HuH-7 (cell line): ENCODE results near the gene GMCL1.
"Not testable (repeated sequence)": the region's sequence is repeated elsewhere in the genome, so short reads cannot be mapped to it uniquely, and the experiment has no call there.

ENCODE experiments used
- DNase-seq: peaks from one replicate; pipeline ENCODE4 v3.0.0; 2011; ENCODE audit warnings: low spot score

Gene GMCL1

DNA sequence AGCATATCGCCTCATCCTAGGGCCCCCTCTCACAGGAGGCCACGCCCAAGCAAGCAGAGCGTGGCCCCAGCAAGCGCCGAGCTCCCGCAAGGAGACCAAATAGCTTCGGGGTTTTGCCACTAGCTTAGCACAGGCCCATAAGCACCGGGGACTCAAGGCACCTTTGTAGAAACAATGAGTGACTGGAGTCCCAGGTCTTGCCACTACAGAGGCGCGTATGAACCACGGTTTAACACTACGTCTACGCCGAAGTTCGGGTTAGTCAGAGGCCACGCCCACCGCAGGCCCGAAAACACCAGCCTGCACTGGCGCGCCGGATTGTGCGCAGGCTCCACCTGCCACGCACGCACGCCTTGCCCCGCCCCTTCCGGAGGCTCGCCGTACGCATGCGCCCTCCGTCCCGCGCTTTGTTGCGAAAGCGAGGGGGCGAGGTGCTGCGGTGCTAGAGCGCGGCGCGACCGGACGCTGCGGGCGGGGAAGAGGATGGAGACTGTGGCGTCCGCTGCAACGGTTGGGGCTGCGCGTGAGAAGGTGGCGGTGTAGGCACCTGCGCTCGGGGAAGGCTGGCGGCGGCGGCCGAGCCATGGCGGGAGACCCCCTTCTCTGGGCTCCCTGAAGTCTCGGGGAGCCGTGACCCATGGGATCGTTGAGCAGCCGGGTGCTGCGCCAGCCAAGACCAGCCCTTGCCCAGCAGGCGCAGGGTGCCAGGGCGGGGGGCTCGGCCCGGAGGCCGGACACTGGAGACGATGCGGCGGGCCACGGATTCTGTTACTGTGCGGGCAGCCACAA, at the start of gene GMCL1:
GMCL1 (plus strand) TSS at position 405 of the 789 bp plus-strand sequence; CDS start at position 638, 233 bp downstream.
- peak; percentile 85 for DNase-seq

- no peak for DNase-seq
These were observed 48.5 kb upstream of the GMCL1 start for GRCh38 chr2:69780921-69781320.

DNA sequence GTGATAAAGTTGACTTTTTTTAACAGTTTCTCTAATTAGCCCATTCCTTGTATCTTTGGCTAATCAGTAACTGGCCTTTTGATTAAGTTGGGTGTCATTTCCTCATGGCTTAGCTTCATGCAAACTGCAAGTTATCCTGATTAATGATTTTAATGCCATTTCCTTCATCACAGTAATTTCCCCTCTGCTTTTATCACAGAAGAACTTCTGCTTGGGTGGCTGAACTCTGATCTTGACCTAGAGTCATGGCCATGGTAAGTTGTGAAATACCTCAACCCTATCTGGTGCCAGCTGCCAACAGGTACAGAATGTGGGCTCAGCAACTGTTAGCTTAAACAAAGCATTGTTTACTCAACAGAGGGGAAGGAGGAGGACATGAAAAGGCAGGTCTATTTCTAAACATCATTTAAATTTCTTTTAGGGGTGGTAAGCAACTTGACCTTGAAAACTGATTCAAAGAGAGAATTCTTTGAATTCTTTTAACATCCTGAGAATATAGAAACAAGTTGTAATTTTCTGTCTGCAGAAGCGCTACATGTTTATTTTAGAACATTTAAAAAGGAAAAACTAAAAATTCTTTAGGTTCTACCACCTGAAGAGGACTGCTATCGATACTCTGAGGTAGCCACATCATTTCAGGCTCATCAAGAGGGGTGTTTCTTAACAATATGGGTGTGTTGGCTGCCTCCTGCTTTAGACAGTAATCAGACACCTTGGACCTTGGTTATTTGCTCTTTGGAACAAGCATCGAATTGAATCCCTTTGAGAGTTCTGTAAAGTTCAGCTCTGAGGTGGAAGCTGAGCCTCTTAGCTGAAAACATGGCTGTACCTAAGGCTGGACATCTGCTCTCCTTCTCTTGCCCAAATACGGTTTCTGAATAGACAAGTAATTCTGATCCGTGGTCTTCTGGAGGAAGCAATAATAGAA, 47.9 kb upstream of the GMCL1 start:
- DNase-seq = peak; percentile 47

GRCh38 chr2:69784228-69784627, 45.2 kb upstream of the GMCL1 start:
- DNase-seq = no peak

- no peak for DNase-seq
These were observed 44.1 kb upstream of the GMCL1 start for GRCh38 chr2:69785358-69785757.

DNA sequence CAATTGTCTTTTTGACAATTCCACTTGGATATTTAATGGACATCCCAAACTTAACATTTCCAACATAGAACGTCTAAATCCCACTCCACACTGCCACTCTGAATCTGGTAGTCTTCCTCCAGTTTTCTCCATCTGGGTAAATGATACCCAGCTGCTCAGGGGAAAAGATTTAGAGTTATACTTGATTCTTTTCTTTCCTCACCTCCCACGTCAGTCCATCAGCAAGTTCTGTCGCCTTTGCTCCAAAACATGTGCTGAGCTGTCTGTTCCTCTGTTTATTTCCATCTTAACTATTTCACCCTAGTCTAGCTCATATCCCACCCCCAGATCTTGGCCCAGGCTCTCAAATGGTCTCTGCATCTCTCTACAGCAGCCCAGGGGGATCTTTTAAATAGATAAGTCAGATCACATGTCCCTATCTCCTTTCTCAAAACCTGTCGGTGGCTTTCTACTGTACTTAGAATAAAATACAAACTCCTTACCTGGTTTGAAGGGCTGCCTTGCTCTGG, 43.4 kb upstream of the GMCL1 start:
- no peak for DNase-seq

GRCh38 chr2:69789175-69789721, 40.2 kb upstream of the GMCL1 start:
- DNase-seq = peak; percentile 26

- DNase-seq = no peak
These were observed 39.5 kb upstream of the GMCL1 start for GRCh38 chr2:69789772-69790600.

- DNase-seq = no peak
These were observed 38.9 kb upstream of the GMCL1 start for GRCh38 chr2:69790601-69790959.

GRCh38 chr2:69791045-69791444, 38.4 kb upstream of the GMCL1 start:
- no peak for DNase-seq

- DNase-seq = no peak
These were observed 33.3 kb upstream of the GMCL1 start for GRCh38 chr2:69796174-69796573.

DNA sequence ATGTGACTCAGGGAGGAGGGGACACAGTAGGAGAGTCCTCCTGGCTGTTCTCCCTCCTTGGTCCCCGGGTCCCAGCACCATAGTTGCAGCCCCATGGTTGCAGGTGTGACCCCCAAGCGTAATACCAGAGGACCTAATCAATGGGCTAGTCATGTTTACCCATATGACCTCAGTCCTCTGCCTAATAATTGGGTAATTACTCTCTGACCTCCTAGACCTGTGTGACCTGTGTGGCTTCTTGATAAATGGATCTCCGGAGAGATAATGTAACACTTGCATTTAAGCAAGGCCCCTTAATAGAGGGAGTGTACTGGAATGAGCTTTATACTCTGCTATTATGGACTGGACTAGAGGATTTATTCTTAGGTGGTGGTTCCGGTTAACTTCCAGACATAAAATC, 32.2 kb upstream of the GMCL1 start:
- DNase-seq = no peak

DNA sequence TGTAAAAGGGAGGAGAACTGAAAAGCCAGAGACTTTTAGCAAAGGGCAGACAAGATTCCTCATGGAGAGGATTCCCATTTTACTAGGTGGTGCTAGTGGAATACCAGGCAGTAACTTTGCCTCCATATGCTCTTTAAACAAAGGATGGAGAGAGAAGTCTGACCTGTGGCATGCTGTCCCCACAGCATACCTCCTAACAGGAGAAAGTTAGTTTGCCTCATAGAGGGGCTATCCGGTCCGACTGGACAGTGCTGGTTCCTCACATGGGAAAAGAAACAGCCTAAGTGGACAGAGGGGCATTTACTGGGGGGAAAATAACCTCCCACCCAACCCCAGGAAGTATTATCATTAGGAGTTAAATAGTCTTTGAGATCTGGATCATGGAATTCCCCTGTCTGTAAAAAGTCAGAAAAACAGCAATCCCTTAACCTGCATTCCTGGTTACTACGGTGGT, 31.6 kb upstream of the GMCL1 start:
- DNase-seq = peak; percentile 26

GRCh38 chr2:69798290-69798908, 31.1 kb upstream of the GMCL1 start:
- no peak for DNase-seq

GRCh38 chr2:69798909-69799526, 30.4 kb upstream of the GMCL1 start:
- DNase-seq = no peak

GRCh38 chr2:69801745-69802290, 27.6 kb upstream of the GMCL1 start:
- no peak for DNase-seq

- not testable (repeated sequence) for DNase-seq
These were observed 26.6 kb upstream of the GMCL1 start for GRCh38 chr2:69802781-69803367.

- no peak for DNase-seq
These were observed 25.0 kb upstream of the GMCL1 start for GRCh38 chr2:69804416-69804815.

DNA sequence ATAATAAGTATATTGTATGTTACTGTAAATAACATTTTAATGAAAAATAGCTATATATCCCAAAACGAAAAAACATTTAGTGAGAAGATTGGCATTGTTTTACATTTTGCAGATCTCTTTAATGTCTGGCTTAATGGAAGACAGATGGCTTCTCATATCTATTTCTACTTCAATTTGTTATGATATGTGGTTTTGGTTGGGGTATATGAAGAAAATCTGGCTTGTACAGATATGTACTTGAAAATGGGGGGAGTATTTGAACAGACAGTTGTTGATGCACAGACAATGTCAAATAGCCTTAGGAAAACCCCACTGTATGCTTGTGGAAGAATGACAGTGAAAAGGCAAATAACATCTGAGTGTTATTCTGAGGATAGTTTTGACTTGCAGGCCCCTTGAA, 23.6 kb upstream of the GMCL1 start:
- no peak for DNase-seq
